Smooth muscle cell (in vitro differentiated cells): ENCODE results near the gene FAM227B. TPM values are rescaled to one million over a fixed set of nuclear protein-coding genes. Genes with fewer than 3 reads are reported as not detected.
A peak's percentile ranks its signal among the peaks of the same experiment; 100 is the strongest.

Experiments
- DNase-seq: peaks from one replicate; lab custom pipeline; 2025; ENCODE audit not compliant: unreplicated experiment; lab: John Stamatoyannopoulos, UW
- H2AFZ ChIP-seq: fragments of 200-600 bp; sonication (generic); 2 replicates; pipeline ENCODE4 v1.6.0; 2016; ENCODE audit warnings: antibody characterized with exemption, low read depth, mild to moderate bottlenecking
- H3F3A ChIP-seq: fragments of 200-600 bp; sonication (generic); 2 replicates; pipeline ENCODE4 v1.6.0; 2017; ENCODE audit warnings: antibody characterized with exemption, low read depth
- H3K27ac ChIP-seq: fragments of 200-600 bp; sonication (generic); 2 replicates; pipeline ENCODE4 v1.5.1; 2016; ENCODE audit warnings: low read depth, mild to moderate bottlenecking
- H3K27me3 ChIP-seq: fragments of 200-600 bp; sonication (generic); 2 replicates; pipeline ENCODE4 v1.6.1; 2016; ENCODE audit warnings: low read depth, mild to moderate bottlenecking
- H3K36me3 ChIP-seq: fragments of 200-600 bp; sonication (generic); 2 replicates; pipeline ENCODE4 v1.5.1; 2016; ENCODE audit warnings: low read depth
- H3K4me1 ChIP-seq: fragments of 200-600 bp; sonication (generic); 2 replicates; pipeline ENCODE4 v1.5.1; 2016; ENCODE audit warnings: low read depth
- H3K4me2 ChIP-seq: fragments of 200-600 bp; sonication (generic); 2 replicates; pipeline ENCODE4 v1.6.0; 2016; ENCODE audit warnings: mild to moderate bottlenecking
- H3K4me3 ChIP-seq: fragments of 200-600 bp; sonication (generic); 2 replicates; pipeline ENCODE4 v1.5.1; 2016; ENCODE audit warnings: mild to moderate bottlenecking
- H3K79me2 ChIP-seq: fragments of 200-600 bp; sonication (generic); 2 replicates; pipeline ENCODE4 v1.6.0; 2016; ENCODE audit warnings: low read depth, mild to moderate bottlenecking
- H3K9ac ChIP-seq: fragments of 200-600 bp; sonication (generic); 2 replicates; pipeline ENCODE4 v1.6.0; 2016; ENCODE audit warnings: low read depth
- H3K9me3 ChIP-seq: fragments of 200-600 bp; sonication (generic); replicated peaks from 2 replicates; pipeline ENCODE4 v1.5.1; 2016; ENCODE audit warnings: low read depth
- H4K20me1 ChIP-seq: fragments of 200-600 bp; sonication (generic); 2 replicates; pipeline ENCODE4 v1.6.0; 2016; ENCODE audit warnings: low read depth
- WGBS: methylation state at CpG from one replicate; pipeline ENCODE4 v1.1.7; 2016; ENCODE audit warnings: low lambda C conversion rate; 5-methylcytosine and 5-hydroxymethylcytosine counted together
- polyA plus RNA-seq: library from polyadenylated mRNA; unstranded; fragments of >200 nt; fragmentation: Nextera tagmentation; extraction: Ambion mirVana; gene quantifications from 2 replicates; pipeline ENCODE4 v1.2.1, GENCODE V29; 2016
- total RNA-seq: library from RNA; depleted of rRNA; stranded (reverse); fragments of >200 nt; gene quantifications from 2 replicates; pipeline ENCODE4 v1.2.3, GENCODE V29; 2014
- TF ChIP-seq, protein P1 (sequence below): fragments of 200-600 bp; sonication (generic); IDR thresholded peaks from 2 replicates; pipeline ENCODE4 v1.5.1; 2017; ENCODE audit warnings: borderline replicate concordance, mild to moderate bottlenecking, antibody characterized with exemption; ENCODE audit not compliant: insufficient read depth, poor library complexity, severe bottlenecking

Gene FAM227B
- total and polyA plus RNA-seq, 2 experiments from 2014 or later = 7.5 to 9.7 TPM

DNA sequence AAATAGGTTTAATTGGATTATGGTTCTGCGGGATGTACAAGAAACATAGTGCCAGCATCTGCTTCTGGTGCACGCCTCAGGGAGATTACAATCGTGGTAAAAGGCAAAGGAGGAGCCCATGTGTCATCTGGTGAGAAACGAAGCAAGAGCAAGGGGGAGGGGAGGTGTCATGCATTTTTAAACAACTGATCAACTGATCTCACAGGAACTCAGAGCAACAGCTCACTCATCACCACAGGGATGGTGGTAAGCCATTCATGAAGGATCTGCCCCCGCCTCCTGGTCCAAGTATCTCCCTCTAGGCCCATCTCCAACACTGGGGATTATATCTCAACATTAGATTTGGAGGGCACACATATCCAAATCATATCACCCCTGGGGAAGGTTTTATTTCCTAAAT is 239.7 kb downstream of the FAM227B start:
- Histone ChIP-seq H3K4me1 (no peaks in the 10 kb centered on the region), H3K9ac (no peak overlapping the region), H3K4me2 (no peak overlapping the region), H3K9me3 (no peaks in the 10 kb centered on the region), H4K20me1 (no peaks in the 10 kb centered on the region), H3K79me2 (no peaks in the 10 kb centered on the region), H3K27ac (no peak overlapping the region), H3F3A (no peaks in the 10 kb centered on the region), H3K4me3 (no peak overlapping the region), H3K36me3 (no peaks in the 10 kb centered on the region), H3K27me3 (no peaks in the 10 kb centered on the region), H2AFZ (no peak overlapping the region)
- TF ChIP-seq, protein P1, sequence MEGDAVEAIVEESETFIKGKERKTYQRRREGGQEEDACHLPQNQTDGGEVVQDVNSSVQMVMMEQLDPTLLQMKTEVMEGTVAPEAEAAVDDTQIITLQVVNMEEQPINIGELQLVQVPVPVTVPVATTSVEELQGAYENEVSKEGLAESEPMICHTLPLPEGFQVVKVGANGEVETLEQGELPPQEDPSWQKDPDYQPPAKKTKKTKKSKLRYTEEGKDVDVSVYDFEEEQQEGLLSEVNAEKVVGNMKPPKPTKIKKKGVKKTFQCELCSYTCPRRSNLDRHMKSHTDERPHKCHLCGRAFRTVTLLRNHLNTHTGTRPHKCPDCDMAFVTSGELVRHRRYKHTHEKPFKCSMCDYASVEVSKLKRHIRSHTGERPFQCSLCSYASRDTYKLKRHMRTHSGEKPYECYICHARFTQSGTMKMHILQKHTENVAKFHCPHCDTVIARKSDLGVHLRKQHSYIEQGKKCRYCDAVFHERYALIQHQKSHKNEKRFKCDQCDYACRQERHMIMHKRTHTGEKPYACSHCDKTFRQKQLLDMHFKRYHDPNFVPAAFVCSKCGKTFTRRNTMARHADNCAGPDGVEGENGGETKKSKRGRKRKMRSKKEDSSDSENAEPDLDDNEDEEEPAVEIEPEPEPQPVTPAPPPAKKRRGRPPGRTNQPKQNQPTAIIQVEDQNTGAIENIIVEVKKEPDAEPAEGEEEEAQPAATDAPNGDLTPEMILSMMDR = no peak
- 62% methylated on average over 5 of the region's 5 CpGs for WGBS
- no peak for DNase-seq

DNA sequence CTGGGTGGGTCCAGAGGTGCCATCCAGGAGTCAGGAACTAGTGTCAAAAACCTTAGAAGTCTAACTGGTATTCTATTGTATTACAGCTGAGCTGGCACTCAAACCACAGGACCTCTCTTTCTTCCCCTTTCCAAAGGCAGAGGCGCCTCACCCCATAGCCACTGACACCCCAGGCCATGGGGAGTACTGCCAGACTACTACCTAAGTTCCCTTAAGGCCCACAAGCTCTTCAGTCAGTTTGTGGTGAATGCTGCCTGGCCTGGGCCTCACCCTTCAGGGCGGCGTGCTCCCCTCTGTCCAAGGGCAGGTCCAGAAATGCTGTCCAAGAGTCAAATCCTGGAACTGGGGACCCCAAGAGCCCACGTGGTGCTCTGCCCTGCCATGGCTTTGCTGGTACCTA is 240.6 kb downstream of the FAM227B start:
- H4K20me1 ChIP-seq = no peaks in the 10 kb centered on the region
- no peaks in the 10 kb centered on the region for H3K4me1 ChIP-seq
- H3K4me2 ChIP-seq = no peak overlapping the region
- H3F3A ChIP-seq = no peaks in the 10 kb centered on the region
- 95% methylated on average over 4 of the region's 4 CpGs for WGBS
- TF ChIP-seq, protein P1 = no peak
- H3K36me3 ChIP-seq = no peaks in the 10 kb centered on the region
- DNase-seq = no peak
- no peak overlapping the region for H3K4me3 ChIP-seq
- no peak overlapping the region for H3K9ac ChIP-seq
- H3K79me2 ChIP-seq = no peaks in the 10 kb centered on the region
- no peak overlapping the region for H3K27ac ChIP-seq
- no peak overlapping the region for H2AFZ ChIP-seq
- H3K9me3 ChIP-seq = no peaks in the 10 kb centered on the region
- H3K27me3 ChIP-seq = no peaks in the 10 kb centered on the region

DNA sequence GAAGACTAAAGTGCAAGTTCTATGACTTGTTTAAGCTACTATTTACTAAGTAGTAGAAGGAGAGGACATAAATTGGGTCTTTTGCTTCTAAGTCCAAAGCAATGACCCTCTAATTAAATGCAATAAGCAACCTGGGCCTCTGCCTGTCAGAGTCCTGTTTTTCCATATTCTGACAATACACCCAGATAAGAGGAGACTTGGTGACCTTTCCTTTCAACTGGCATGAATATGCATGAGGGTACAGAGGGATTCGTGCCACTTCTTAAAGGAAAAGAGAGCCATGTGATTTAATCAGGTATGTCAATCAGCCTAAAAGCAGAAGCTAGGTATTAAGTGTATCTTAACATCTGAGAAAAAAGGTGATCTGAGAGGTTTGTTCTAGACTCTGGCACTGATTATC is 248.3 kb downstream of the FAM227B start:
- H3K36me3 ChIP-seq = no peaks in the 10 kb centered on the region
- TF ChIP-seq, protein P1 = no peak
- no peak overlapping the region for H3K4me3 ChIP-seq
- no peak for DNase-seq
- no peaks in the 10 kb centered on the region for H3K9me3 ChIP-seq
- no peaks in the 10 kb centered on the region for H3F3A ChIP-seq
- no peaks in the 10 kb centered on the region for H3K79me2 ChIP-seq
- no peaks in the 10 kb centered on the region for H3K27me3 ChIP-seq
- no peaks in the 10 kb centered on the region for H3K4me1 ChIP-seq
- H2AFZ ChIP-seq = no peak overlapping the region
- no peaks in the 10 kb centered on the region for H4K20me1 ChIP-seq
- WGBS = 50% methylated on average over 1 of the region's 1 CpG
- no peak overlapping the region for H3K9ac ChIP-seq
- H3K4me2 ChIP-seq = no peak overlapping the region
- H3K27ac ChIP-seq = no peak overlapping the region

DNA sequence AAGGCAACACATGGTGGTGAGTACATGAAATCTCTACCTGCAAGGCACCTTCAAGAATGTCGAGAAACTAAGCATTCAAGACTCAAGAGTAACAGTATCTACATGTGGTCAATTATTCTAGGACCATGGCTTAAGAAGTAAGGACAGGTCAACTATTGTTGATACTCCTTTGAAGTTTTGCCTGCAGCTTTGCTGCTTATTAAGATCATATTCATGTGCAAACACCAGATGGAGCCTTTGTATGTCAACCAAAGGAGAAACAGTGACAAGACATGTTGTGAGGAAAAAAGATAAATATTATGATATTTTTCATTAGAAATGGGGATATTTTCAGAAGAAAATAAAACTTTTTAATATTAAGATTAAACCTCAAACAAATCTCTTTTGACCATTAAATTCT is 249.8 kb downstream of the FAM227B start:
- H3K27ac ChIP-seq = no peak overlapping the region

More for the DNA sequence above, 249.8 kb downstream of the FAM227B start:
- Histone ChIP-seq H3F3A (no peaks in the 10 kb centered on the region), H3K36me3 (no peaks in the 10 kb centered on the region), H2AFZ (no peak overlapping the region), H3K9ac (no peak overlapping the region), H3K27me3 (no peaks in the 10 kb centered on the region), H4K20me1 (no peaks in the 10 kb centered on the region), H3K4me1 (no peaks in the 10 kb centered on the region), H3K4me2 (no peak overlapping the region), H3K79me2 (no peaks in the 10 kb centered on the region), H3K4me3 (no peak overlapping the region), H3K9me3 (no peaks in the 10 kb centered on the region)
- WGBS = 100% methylated on average over 1 of the region's 1 CpG
- DNase-seq = no peak
- TF ChIP-seq, protein P1 = peak; percentile 12
